ENCODE measurements around the gene CD72. TPM values are rescaled to one million over a fixed set of nuclear protein-coding genes. Genes with fewer than 3 reads are reported as not detected.

The CD72 gene
- total RNA-seq, 1 donor from 2014 or later, result 4.9 TPM

GRCh38 chr9:35569206-35569605, 49.0 kb downstream of the CD72 start:
- H3K9me3 Mint-ChIP-seq (ENCODE audit: unreplicated experiment), result peaks cover 2% of the 10 kb centered on the region
- peaks cover 10% of the 10 kb centered on the region for H3K4me1 Mint-ChIP-seq (ENCODE audit: low read depth, unreplicated experiment)
- no peaks in the 10 kb centered on the region for H3K36me3 Mint-ChIP-seq (ENCODE audit: unreplicated experiment)
- no peak for TF ChIP-seq CTCF (IDR thresholded peaks at IDR 0.05; ENCODE audit: partially characterized antibody, unreplicated experiment)
- H3K27ac Mint-ChIP-seq (ENCODE audit: unreplicated experiment), result peak overlapping the region; percentile 41
- peaks cover 2% of the 10 kb centered on the region for H3K27me3 Mint-ChIP-seq (ENCODE audit: unreplicated experiment)
- DNase-seq, result no peak
- peak overlapping the region; percentile 1 for H3K4me3 Mint-ChIP-seq (ENCODE audit: unreplicated experiment)

- no peak for TF ChIP-seq CTCF (IDR thresholded peaks at IDR 0.05; ENCODE audit: partially characterized antibody, unreplicated experiment)
- peaks cover 5% of the 10 kb centered on the region for H3K27me3 Mint-ChIP-seq (ENCODE audit: unreplicated experiment)
- H3K27ac Mint-ChIP-seq (ENCODE audit: unreplicated experiment), result no peak overlapping the region
- no peak overlapping the region for H3K4me3 Mint-ChIP-seq (ENCODE audit: unreplicated experiment)
- H3K4me1 Mint-ChIP-seq (ENCODE audit: low read depth, unreplicated experiment), result peaks cover 10% of the 10 kb centered on the region
- peaks cover 5% of the 10 kb centered on the region for H3K9me3 Mint-ChIP-seq (ENCODE audit: unreplicated experiment)
- no peak for DNase-seq
- no peaks in the 10 kb centered on the region for H3K36me3 Mint-ChIP-seq (ENCODE audit: unreplicated experiment)
Observed at GRCh38 chr9:35568196-35568595, 50.0 kb downstream of the CD72 start.

GRCh38 chr9:35566417-35566816, 51.8 kb downstream of the CD72 start:
- H3K4me1 Mint-ChIP-seq (ENCODE audit: low read depth, unreplicated experiment), result peaks cover 10% of the 10 kb centered on the region
- no peak overlapping the region for H3K4me3 Mint-ChIP-seq (ENCODE audit: unreplicated experiment)
- peaks cover 6% of the 10 kb centered on the region for H3K9me3 Mint-ChIP-seq (ENCODE audit: unreplicated experiment)
- DNase-seq, result no peak
- TF ChIP-seq CTCF (IDR thresholded peaks at IDR 0.05; ENCODE audit: partially characterized antibody, unreplicated experiment), result no peak
- no peak overlapping the region for H3K27ac Mint-ChIP-seq (ENCODE audit: unreplicated experiment)
- peaks cover 9% of the 10 kb centered on the region for H3K27me3 Mint-ChIP-seq (ENCODE audit: unreplicated experiment)
- no peaks in the 10 kb centered on the region for H3K36me3 Mint-ChIP-seq (ENCODE audit: unreplicated experiment)

- no peak overlapping the region for H3K27ac Mint-ChIP-seq (ENCODE audit: unreplicated experiment)
- peaks cover 7% of the 10 kb centered on the region for H3K9me3 Mint-ChIP-seq (ENCODE audit: unreplicated experiment)
- H3K27me3 Mint-ChIP-seq (ENCODE audit: unreplicated experiment), result peaks cover 9% of the 10 kb centered on the region
- no peak overlapping the region for H3K4me3 Mint-ChIP-seq (ENCODE audit: unreplicated experiment)
- H3K4me1 Mint-ChIP-seq (ENCODE audit: low read depth, unreplicated experiment), result peaks cover 8% of the 10 kb centered on the region
- no peaks in the 10 kb centered on the region for H3K36me3 Mint-ChIP-seq (ENCODE audit: unreplicated experiment)
- TF ChIP-seq CTCF (IDR thresholded peaks at IDR 0.05; ENCODE audit: partially characterized antibody, unreplicated experiment), result no peak
- DNase-seq, result no peak
Observed at GRCh38 chr9:35564658-35565061, 53.6 kb downstream of the CD72 start.

- Mint-ChIP-seq H3K4me3 (ENCODE audit: unreplicated experiment) (no peak overlapping the region), H3K9me3 (ENCODE audit: unreplicated experiment) (peaks cover 7% of the 10 kb centered on the region), H3K36me3 (ENCODE audit: unreplicated experiment) (no peaks in the 10 kb centered on the region), H3K27me3 (ENCODE audit: unreplicated experiment) (peaks cover 7% of the 10 kb centered on the region), H3K27ac (ENCODE audit: unreplicated experiment) (no peak overlapping the region), H3K4me1 (ENCODE audit: low read depth, unreplicated experiment) (no peaks in the 10 kb centered on the region)
- DNase-seq, result no peak
- TF ChIP-seq CTCF (IDR thresholded peaks at IDR 0.05; ENCODE audit: partially characterized antibody, unreplicated experiment), result no peak
Observed at GRCh38 chr9:35563791-35564197, 54.4 kb downstream of the CD72 start.
